Lower lobe of right lung (tissue), 2 donors: Measurements from ENCODE around the gene VAV2. TPM values are rescaled to one million over a fixed set of nuclear protein-coding genes. Genes with fewer than 3 reads are reported as not detected.

Experiments
- ATAC-seq, 2 donors: fragments of 200-7000 bp; cut with Tn5 transposase; one replicate each; pipeline ENCODE4 v1.9.1; 2020 to 2022; ENCODE audit warnings: mild to moderate bottlenecking in 2 of 2, moderate library complexity in 2 of 2
- DNase-seq: peaks from one replicate; pipeline ENCODE4 v3.0.0-alpha.2; 2020
- H3K27ac ChIP-seq: fragments of 200-600 bp; one replicate; pipeline ENCODE4 v1.8.0; 2022
- H3K27me3 ChIP-seq: fragments of 200-600 bp; one replicate; pipeline ENCODE4 v1.8.0; 2022; ENCODE audit warnings: low read depth
- H3K36me3 ChIP-seq: fragments of 200-600 bp; one replicate; pipeline ENCODE4 v1.8.0; 2022; ENCODE audit warnings: mild to moderate bottlenecking
- H3K4me1 ChIP-seq: fragments of 200-600 bp; one replicate; pipeline ENCODE4 v1.8.0; 2022
- H3K4me3 ChIP-seq: fragments of 200-600 bp; one replicate; pipeline ENCODE4 v1.8.0; 2022; ENCODE audit warnings: mild to moderate bottlenecking
- H3K9me3 ChIP-seq: fragments of 200-600 bp; one replicate; pipeline ENCODE4 v1.8.0; 2022
- CTCF ChIP-seq: fragments of 200-600 bp; IDR thresholded peaks from one replicate; pipeline ENCODE4 v1.8.0; 2022; ENCODE audit warnings: antibody characterized with exemption, mild to moderate bottlenecking
- intact Hi-C: fragments of 100-400 bp; cut with DNase I; formaldehyde crosslinking; loops from one replicate; pipeline ENCODE4 v1.11.0; 2022
- total RNA-seq: library from RNA; stranded (reverse); fragmentation: NEBNext Ultra II Directional; extraction: Animal tissue kit (Norgen Biotek cat#: 25700); gene quantifications from one replicate; pipeline ENCODE4 v1.2.1, GENCODE V29; 2021
- donor health status: DM: no; HTN: yes; CAD: no; lungs with severe emphysema.

VAV2 gene
- total RNA-seq, 1 donor from 2014 or later, result 26.9 TPM

GRCh38 chr9:134032456-134033222, 40.5 kb upstream of the VAV2 start:
- no peaks in the 10 kb centered on the region for H3K9me3 ChIP-seq
- H3K4me1 ChIP-seq, result no peaks in the 10 kb centered on the region
- DNase-seq, result no peak
- no peak overlapping the region for H3K4me3 ChIP-seq
- intact Hi-C loops, result no loop called here
- TF ChIP-seq CTCF, result no peak
- no peaks in the 10 kb centered on the region for H3K27me3 ChIP-seq
- no peak for ATAC-seq
- peaks cover 77% of the 10 kb centered on the region for H3K36me3 ChIP-seq
- no peak overlapping the region for H3K27ac ChIP-seq

- intact Hi-C loops, result no loop called here
- no peak overlapping the region for H3K27ac ChIP-seq
- no peaks in the 10 kb centered on the region for H3K27me3 ChIP-seq
- H3K4me1 ChIP-seq, result peaks cover under 1% of the 10 kb centered on the region
- DNase-seq, result no peak
- H3K36me3 ChIP-seq, result peaks cover 71% of the 10 kb centered on the region
- H3K9me3 ChIP-seq, result no peaks in the 10 kb centered on the region
- no peak for TF ChIP-seq CTCF
- no peak overlapping the region for H3K4me3 ChIP-seq
- no peak for ATAC-seq
Measured at GRCh38 chr9:134031783-134032182, 39.7 kb upstream of the VAV2 start.

- DNase-seq (no peak), ATAC-seq (no peak)
- intact Hi-C loops, result no loop called here
- Histone ChIP-seq H3K4me3 (no peak overlapping the region), H3K27ac (no peak overlapping the region), H3K9me3 (no peaks in the 10 kb centered on the region), H3K27me3 (no peaks in the 10 kb centered on the region), H3K36me3 (peaks cover 63% of the 10 kb centered on the region), H3K4me1 (peaks cover 9% of the 10 kb centered on the region)
- no peak for TF ChIP-seq CTCF
Measured at GRCh38 chr9:134030821-134031470, 38.8 kb upstream of the VAV2 start.

- ATAC-seq (no peak), DNase-seq (no peak)
- intact Hi-C loops, result no loop called here
- H3K36me3 ChIP-seq, result peaks cover 49% of the 10 kb centered on the region
- H3K27me3 ChIP-seq, result no peaks in the 10 kb centered on the region
- no peaks in the 10 kb centered on the region for H3K9me3 ChIP-seq
- no peak overlapping the region for H3K4me3 ChIP-seq
- TF ChIP-seq CTCF, result no peak
- H3K4me1 ChIP-seq, result peaks cover 11% of the 10 kb centered on the region
- no peak overlapping the region for H3K27ac ChIP-seq
Measured at GRCh38 chr9:134029248-134030226, 37.4 kb upstream of the VAV2 start.

GRCh38 chr9:134028575-134029247, 36.6 kb upstream of the VAV2 start:
- H3K4me1 ChIP-seq, result peaks cover 11% of the 10 kb centered on the region
- no peak overlapping the region for H3K27ac ChIP-seq
- no peak overlapping the region for H3K4me3 ChIP-seq
- intact Hi-C loops, result no loop called here
- no peaks in the 10 kb centered on the region for H3K27me3 ChIP-seq
- ATAC-seq (no peak), DNase-seq (no peak)
- no peak for TF ChIP-seq CTCF
- H3K9me3 ChIP-seq, result no peaks in the 10 kb centered on the region
- H3K36me3 ChIP-seq, result peaks cover 41% of the 10 kb centered on the region
